Panc1 (cell line): ENCODE results near the gene GJB1. TPM values are rescaled to one million over a fixed set of nuclear protein-coding genes. Genes with fewer than 3 reads are reported as not detected.

ENCODE experiments used
- ATAC-seq: fragments of 200-7000 bp; cut with Tn5 transposase; 2 replicates; pipeline ENCODE4 v1.9.1; 2020; ENCODE audit warnings: mild to moderate bottlenecking, moderate library complexity
- BruUV-seq: library from RNA; stranded (reverse); fragments of 400-500 nt; replicated peaks from 2 replicates; lab custom pipeline; 2021; lab: Mats Ljungman, UMichigan
- CTCF ChIA-PET: fragments of 300-600 bp; sonication (Branson Sonifier 250); formaldehyde crosslinking; loops from one replicate; lab custom pipeline; 2022; ENCODE audit warnings: antibody characterized with exemption; lab: Charles Lee
- POLR2A ChIA-PET: fragments of 300-600 bp; sonication (Branson Sonifier 250); formaldehyde crosslinking; loops from one replicate; lab custom pipeline; 2022; ENCODE audit warnings: antibody characterized with exemption; lab: Charles Lee
- DNase-seq: peaks from one replicate; pipeline ENCODE4 v3.0.0-alpha.2; 2010; ENCODE audit warnings: low read depth, low spot score
- H3K27ac ChIP-seq: 2 replicates; pipeline ENCODE4 v1.5.1; 2011; ENCODE audit warnings: mild to moderate bottlenecking, low read length, inconsistent platforms
- H3K27me3 ChIP-seq: fragments of 200-500 bp; sonication (Bioruptor generic); 2 replicates; pipeline ENCODE4 v1.6.0; 2014; ENCODE audit warnings: low read length, inconsistent platforms; ENCODE audit not compliant: control insufficient read depth, insufficient read depth
- H3K36me3 ChIP-seq: fragments of 200-500 bp; sonication (Bioruptor generic); 2 replicates; pipeline ENCODE4 v1.5.1; 2014; ENCODE audit warnings: inconsistent platforms, mild to moderate bottlenecking, low read length, moderate library complexity; ENCODE audit not compliant: control insufficient read depth, insufficient read depth
- H3K4me1 ChIP-seq: 2 replicates; pipeline ENCODE4 v1.5.1; 2011; ENCODE audit warnings: inconsistent platforms, mild to moderate bottlenecking, low read length, moderate library complexity; ENCODE audit not compliant: control insufficient read depth, insufficient read depth
- H3K4me3 ChIP-seq, 2 experiments: 2 replicates each; pipeline ENCODE4 v1.5.1; 2011 to 2012; ENCODE audit warnings: low read depth in 2 of 2, low read length in 2 of 2, mild to moderate bottlenecking in 2 of 2, inconsistent platforms in 1 of 2, moderate library complexity in 1 of 2
- H3K9me3 ChIP-seq: fragments of 200-500 bp; sonication (Bioruptor generic); 2 replicates; pipeline ENCODE4 v1.5.1; 2014; ENCODE audit warnings: low read depth, mild to moderate bottlenecking, inconsistent platforms, low read length, moderate library complexity; ENCODE audit not compliant: control insufficient read depth, insufficient read depth
- POLR2AphosphoS5 ChIP-seq: IDR thresholded peaks from 2 replicates; pipeline ENCODE4 v1.6.1; 2012; ENCODE audit warnings: mild to moderate bottlenecking, low read depth, low read length, moderate library complexity
- SIN3A ChIP-seq: IDR thresholded peaks from 2 replicates; pipeline ENCODE4 v1.6.1; 2012; ENCODE audit warnings: low read depth, mild to moderate bottlenecking, low read length, moderate library complexity, borderline replicate concordance; ENCODE audit not compliant: insufficient read depth
- TCF7L2 ChIP-seq: IDR thresholded peaks from 2 replicates; pipeline ENCODE4 v1.6.1; 2011; ENCODE audit warnings: mild to moderate bottlenecking, low read depth, low read length, inconsistent platforms
- in situ Hi-C: cut with HindIII; loops from 2 replicates; pipeline ENCODE4 v1.10.0; 2016; ENCODE audit warnings: low sequenced_read_pairs, low pct_unique_long_range_greater_than_20kb
- intact Hi-C: fragments of 100-400 bp; cut with micrococcal nuclease; formaldehyde crosslinking; loops from one replicate; pipeline ENCODE4 v1.10.0; 2022; ENCODE audit not compliant: unreplicated experiment
- total RNA-seq: library from RNA; stranded (reverse); gene quantifications from one replicate; pipeline ENCODE4 v1.2.1, GENCODE V29; 2021; ENCODE audit not compliant: unreplicated experiment
- TF ChIP-seq, protein P1 (sequence below), 2 experiments: IDR thresholded peaks; 2 replicates each; pipeline ENCODE4 v1.6.1; 2011 to 2012; ENCODE audit warnings: low read depth in 2 of 2, control low read depth in 1 of 2, low read length in 1 of 2, mild to moderate bottlenecking in 1 of 2, moderate library complexity in 1 of 2; ENCODE audit not compliant: insufficient read depth in 1 of 2
- TF ChIP-seq, protein P2 (sequence below): fragments of 450-650 bp; IDR thresholded peaks from 2 replicates; pipeline ENCODE4 v1.5.1; 2017; ENCODE audit warnings: mild to moderate bottlenecking

Gene GJB1
- total RNA-seq, 1 experiment from 2014 or later: 0.28 TPM

DNA sequence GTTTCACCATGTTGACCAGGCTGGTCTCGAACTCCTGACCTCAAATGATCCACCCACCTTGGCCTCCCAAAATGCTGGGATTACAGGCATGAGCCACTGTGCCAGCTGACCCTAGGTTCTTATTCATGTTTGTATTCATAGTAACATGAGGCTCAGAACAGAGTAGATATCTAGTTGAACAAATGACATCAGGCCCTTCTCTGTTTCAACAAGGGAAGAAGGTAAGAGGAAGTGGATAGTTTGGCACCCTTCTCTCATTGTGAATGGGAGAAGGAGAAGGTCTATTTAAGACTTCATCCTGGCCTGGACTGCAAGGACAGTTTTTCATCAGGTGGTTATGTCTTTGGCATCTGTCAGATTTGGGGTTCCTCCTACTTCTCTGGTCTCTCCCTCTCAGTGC lies 13.8 kb downstream of the GJB1 start:
- CTCF ChIA-PET: no interaction called here
- TF ChIP-seq SIN3A (no peak), POLR2AphosphoS5 (no peak), TCF7L2 (no peak)
- TF ChIP-seq, protein P1, sequence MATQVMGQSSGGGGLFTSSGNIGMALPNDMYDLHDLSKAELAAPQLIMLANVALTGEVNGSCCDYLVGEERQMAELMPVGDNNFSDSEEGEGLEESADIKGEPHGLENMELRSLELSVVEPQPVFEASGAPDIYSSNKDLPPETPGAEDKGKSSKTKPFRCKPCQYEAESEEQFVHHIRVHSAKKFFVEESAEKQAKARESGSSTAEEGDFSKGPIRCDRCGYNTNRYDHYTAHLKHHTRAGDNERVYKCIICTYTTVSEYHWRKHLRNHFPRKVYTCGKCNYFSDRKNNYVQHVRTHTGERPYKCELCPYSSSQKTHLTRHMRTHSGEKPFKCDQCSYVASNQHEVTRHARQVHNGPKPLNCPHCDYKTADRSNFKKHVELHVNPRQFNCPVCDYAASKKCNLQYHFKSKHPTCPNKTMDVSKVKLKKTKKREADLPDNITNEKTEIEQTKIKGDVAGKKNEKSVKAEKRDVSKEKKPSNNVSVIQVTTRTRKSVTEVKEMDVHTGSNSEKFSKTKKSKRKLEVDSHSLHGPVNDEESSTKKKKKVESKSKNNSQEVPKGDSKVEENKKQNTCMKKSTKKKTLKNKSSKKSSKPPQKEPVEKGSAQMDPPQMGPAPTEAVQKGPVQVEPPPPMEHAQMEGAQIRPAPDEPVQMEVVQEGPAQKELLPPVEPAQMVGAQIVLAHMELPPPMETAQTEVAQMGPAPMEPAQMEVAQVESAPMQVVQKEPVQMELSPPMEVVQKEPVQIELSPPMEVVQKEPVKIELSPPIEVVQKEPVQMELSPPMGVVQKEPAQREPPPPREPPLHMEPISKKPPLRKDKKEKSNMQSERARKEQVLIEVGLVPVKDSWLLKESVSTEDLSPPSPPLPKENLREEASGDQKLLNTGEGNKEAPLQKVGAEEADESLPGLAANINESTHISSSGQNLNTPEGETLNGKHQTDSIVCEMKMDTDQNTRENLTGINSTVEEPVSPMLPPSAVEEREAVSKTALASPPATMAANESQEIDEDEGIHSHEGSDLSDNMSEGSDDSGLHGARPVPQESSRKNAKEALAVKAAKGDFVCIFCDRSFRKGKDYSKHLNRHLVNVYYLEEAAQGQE (IDR thresholded peaks at IDR 0.05; ENCODE audit: insufficient read depth in 1 of 2, low read depth in 2 of 2, low read length in 1 of 2): no peak
- TF ChIP-seq, protein P2, sequence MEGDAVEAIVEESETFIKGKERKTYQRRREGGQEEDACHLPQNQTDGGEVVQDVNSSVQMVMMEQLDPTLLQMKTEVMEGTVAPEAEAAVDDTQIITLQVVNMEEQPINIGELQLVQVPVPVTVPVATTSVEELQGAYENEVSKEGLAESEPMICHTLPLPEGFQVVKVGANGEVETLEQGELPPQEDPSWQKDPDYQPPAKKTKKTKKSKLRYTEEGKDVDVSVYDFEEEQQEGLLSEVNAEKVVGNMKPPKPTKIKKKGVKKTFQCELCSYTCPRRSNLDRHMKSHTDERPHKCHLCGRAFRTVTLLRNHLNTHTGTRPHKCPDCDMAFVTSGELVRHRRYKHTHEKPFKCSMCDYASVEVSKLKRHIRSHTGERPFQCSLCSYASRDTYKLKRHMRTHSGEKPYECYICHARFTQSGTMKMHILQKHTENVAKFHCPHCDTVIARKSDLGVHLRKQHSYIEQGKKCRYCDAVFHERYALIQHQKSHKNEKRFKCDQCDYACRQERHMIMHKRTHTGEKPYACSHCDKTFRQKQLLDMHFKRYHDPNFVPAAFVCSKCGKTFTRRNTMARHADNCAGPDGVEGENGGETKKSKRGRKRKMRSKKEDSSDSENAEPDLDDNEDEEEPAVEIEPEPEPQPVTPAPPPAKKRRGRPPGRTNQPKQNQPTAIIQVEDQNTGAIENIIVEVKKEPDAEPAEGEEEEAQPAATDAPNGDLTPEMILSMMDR: no peak
- BruUV-seq: no TSS peak

DNA sequence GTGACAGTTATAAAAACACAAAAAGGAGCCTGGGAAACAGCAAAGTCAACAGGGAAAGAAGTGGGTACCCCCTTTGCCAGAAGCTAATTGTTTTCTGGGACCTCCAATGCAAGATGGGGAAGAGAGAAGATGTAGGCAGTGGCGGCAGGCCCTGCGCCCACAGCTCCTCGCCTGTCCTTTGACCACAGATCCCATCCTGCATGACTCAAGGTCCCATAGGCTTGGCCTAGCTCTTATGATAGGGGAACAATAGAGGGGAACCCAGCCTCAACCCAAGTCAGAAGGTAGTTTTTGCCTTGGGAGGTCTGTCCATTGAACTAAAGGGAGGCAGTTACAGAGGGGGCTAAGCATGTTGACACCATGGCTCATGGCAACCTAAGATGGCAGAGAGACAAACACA lies 16.8 kb downstream of the GJB1 start:
- DNase-seq (no peak), ATAC-seq (no peak)
- intact Hi-C loops: no loop called here
- Histone ChIP-seq H3K4me1 (no peaks in the 10 kb centered on the region), H3K4me3 (no peak overlapping the region), H3K27me3 (no peaks in the 10 kb centered on the region), H3K27ac (no peak overlapping the region), H3K9me3 (no peaks in the 10 kb centered on the region), H3K36me3 (no peaks in the 10 kb centered on the region; the same call in 1 of the 2 replicates)
- POLR2A ChIA-PET: no interaction called here
- TF ChIP-seq POLR2AphosphoS5: no peak
- no peak for TF ChIP-seq SIN3A
- TF ChIP-seq, protein P2: no peak
- no peak for TF ChIP-seq TCF7L2
- TF ChIP-seq, protein P1 (IDR thresholded peaks at IDR 0.05; ENCODE audit: insufficient read depth in 1 of 2, low read depth in 2 of 2, low read length in 1 of 2): no peak
- in situ Hi-C loops: no loop called here
- TSS peak; percentile 82 for BruUV-seq
- CTCF ChIA-PET: no interaction called here

More for the DNA sequence above, 13.8 kb downstream of the GJB1 start:
- no peaks in the 10 kb centered on the region for H3K36me3 ChIP-seq
- intact Hi-C loops (no loop called here), in situ Hi-C loops (no loop called here)
- no peak overlapping the region for H3K4me3 ChIP-seq
- no peak for DNase-seq
- no peak for ATAC-seq
- H3K27ac ChIP-seq: no peak overlapping the region
- H3K9me3 ChIP-seq: no peaks in the 10 kb centered on the region
- H3K4me1 ChIP-seq: no peaks in the 10 kb centered on the region
- POLR2A ChIA-PET: no interaction called here
- no peaks in the 10 kb centered on the region for H3K27me3 ChIP-seq
